ENCODE results near the gene OARD1.

The OARD1 gene

DNA sequence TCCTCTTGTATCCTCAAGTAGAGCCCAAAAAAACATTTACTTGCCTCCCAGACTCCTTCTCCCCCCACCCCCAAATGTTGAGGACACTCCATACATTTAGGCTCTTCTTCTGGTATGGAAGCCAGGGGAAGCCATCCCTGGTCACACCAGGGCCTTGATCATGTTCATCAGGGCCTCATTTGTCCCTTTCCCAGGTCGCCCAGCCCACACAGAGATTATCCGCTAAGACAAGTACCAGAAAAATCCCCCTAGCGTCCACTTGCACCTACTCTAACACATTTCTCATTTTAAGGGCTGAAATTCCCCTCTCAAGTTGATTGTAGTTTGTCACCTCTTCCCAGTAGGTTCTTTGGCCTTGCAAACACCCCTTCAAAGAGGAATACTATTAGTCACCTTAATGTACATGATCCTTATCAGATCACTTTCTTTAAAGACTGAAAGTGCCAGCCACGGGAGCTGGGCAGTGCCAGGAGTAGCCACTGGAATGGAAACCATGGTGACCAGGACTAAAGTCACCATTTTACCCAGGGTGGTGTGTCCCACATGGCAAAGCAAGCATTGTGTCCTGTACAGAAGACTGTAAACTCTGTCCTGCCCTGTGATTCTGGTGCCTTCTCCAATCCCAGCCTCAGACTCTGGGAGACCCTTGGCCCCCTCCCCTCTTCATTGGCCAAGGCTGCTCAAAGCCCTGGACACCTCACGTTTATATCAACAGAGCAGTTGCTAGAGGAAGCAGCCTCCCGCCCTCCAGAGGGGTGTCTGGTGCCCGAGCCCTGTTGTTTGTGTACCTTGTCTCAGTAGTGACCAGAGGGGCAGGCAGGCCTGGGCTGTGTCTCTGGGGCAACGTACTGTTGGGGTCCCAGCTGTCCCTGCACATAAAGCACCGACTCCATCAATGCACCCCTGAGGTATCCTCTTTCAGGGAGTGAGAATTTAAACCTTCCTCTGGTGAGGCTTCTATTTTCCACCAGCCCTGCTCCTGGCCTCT, 24.1 kb downstream of the OARD1 start:
- no peak for DNase-seq (ENCODE audit: low read depth)

DNA sequence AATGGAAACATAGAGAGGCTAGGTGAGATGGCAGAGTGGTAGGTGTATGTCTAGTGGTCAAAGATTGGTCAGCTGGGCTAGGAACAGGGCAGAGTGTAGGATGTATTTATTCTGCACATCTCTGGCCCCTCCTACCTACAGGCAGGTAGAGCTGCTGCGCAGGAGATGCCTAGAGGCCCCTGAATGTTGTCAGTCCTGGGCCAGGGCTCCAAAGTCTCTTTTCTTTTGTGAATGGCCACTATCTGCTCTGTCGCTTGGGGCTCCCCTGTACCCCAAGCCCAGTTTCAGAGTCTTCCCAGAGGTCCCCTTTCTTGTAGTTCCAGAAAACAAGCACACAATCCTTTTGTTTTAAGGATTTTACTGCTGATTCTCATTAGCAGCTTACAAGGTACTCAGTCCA, 24.9 kb downstream of the OARD1 start:
- DNase-seq (ENCODE audit: low read depth) = no peak

DNA sequence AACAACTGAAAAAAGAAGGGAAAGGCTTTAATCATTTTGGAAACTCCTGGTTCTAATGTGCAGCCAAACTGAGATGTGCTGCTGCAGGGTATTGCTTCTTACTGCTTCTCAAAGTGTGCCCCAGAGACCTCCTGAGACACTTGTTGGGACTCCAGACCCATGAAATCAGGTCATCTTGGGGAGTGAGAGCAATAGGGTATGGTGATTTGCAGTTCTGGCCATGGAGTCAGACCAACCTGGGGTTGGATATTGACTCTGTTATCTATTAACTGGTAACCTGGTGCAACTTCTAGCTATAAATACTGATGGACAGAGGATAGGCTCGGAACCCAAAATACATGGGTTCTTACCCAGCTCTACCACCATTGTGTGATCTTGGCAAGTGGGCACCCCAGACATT, 26.1 kb downstream of the OARD1 start:
- no peak for DNase-seq (ENCODE audit: low read depth)

DNA sequence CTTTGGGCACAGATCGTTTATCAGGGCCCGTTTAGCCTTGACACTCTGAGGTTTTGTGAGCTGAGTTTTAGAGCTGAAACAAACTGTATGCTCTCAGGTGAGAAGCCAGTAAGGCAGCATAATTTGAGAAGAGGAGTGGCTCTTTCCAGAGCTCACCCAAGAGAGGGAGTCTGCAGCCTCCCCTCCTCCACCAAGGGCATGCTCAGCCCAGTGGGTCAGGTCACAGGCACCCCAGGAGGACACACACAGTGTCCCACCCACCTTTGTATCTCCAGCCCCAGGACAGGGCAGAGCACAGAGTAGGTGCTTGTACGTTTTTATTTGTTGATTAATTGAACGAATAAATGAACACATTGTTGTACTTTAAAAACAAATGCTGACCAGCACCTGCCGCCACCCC, 26.5 kb downstream of the OARD1 start:
- no peak for DNase-seq (ENCODE audit: low read depth)

DNA sequence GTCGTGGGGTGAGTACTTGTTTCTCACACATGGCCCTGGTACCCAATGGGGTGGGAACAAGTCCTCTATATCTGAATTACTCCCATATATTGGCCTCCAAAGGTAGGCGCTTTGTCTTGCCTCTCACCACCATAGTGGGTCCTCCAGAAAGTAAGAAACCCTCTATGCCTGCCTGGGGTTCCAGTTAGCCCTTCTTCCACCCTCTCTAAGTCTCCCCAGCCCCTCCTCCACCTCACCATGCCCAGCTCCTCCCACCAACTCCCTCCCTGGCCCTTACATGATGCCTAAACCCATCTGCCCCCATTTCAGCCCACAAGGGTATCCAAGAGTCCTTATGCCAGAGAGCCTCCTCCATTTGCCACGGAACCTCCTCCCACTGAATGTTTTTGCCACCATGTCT, 29.0 kb downstream of the OARD1 start:
- no peak for DNase-seq (ENCODE audit: low read depth)

DNA sequence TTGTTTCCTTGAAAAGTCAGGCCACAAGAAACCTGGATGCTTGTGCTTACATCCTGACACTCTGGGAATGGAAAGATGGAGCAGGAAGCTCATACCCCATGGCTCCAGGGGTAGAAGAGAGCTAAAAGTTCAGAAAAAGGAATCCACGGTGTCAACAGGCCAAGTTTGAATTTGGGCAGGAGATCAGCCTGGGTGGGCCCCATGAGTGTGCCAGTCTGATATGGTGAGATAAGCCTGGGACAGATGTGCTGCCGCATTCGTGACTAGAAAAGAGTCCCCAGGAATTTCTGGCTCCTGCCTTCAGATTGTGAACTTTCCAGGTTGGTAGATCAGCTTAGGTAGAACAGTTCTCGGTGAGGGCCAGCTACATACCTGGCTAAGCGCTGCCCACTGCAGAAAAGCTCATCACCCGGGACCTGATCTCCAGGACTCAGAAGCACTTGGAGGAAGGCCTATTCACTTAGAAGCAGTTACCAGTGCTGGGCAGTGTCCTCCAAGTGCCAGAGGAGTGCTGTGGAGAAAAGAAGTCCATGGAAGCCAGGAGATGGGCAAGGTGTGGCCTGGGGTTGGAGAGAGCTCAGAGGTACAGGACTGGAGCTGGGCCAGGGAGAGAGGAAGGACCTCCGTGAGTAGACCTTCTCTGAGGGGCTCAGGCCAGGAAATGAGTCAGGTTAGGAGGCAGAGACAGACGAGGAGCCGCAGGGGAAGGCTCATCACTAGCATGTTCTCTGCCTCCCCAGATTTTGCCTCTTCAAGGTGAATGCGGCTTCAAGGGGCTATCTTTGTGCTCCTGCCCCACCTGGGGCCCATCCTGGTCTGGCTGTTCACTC, 29.7 kb downstream of the OARD1 start, which contains the start of gene TSPO2:
TSPO2 (plus strand) TSS at position 242 of the 830 bp plus-strand sequence; CDS start at position 761, 519 bp downstream.
- DNase-seq (ENCODE audit: low read depth) = no peak

DNA sequence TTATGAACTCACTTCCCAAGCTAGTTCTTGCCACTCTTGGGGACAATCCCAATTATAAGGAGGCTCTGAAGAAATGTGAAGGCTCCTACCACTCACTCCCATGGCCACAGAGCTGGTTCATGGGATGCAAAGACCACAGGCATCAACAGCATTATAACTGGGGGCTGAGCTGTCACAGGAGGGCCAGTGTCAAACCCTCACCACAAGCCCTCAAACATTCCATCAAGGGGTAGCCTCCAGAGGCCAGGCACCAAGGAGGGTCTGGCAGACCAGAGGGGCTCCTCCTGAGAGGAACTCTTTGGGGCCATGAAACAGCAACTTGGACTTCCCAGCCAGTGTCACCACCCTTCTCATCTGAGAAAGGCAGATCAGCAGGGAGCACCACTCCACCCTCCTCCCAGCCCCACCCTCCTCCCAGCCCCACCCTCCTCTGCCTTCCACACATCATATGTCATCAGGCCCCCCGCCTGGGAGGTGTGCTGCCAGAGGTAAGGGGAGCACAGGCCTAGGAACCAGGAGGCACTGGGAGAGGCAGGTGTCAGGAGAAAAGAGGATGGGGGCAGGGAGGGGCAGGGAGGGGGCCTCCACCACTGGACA, 31.1 kb downstream of the OARD1 start:
- no peak for DNase-seq (ENCODE audit: low read depth)

DNA sequence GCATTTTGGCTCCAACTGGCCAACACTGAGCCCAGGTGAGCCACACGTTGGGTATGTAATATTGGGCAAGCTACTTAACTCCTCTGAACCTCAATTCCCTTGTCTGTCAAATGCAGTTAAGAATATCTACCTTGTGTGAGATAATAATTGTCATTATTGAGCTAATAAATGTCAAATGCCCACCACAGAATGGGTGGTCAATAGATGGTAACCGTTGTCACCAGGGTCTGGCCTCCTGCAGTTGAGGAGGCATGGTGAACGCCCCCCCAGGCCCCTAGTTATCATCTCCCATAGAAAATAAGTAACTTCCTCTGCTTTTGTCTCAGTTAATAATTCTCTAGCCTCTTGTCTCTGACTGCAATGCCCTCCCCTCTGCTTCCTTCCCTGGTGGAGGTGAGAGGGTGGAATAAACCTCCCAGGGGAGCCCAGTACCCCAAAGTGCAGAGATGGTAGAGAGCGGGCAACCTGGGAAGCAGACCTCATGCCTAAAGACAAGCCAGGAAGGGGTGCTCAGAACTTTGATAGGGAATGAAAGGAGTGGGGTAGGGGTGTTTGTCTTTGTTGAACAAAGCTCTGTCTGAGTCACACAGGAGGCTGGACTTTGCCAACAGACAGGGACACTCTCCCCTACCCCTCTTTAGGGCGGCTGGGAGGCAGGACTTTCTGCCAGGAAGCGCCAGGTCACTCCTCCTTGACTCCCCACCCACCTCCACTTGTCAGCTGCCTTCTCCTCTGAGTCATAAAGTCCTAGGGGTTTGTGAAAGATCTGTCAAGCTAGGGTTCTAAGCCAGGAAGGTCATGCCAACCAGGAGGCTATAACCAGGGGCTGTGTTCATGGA, 31.8 kb downstream of the OARD1 start:
- DNase-seq (ENCODE audit: low read depth) = no peak

DNA sequence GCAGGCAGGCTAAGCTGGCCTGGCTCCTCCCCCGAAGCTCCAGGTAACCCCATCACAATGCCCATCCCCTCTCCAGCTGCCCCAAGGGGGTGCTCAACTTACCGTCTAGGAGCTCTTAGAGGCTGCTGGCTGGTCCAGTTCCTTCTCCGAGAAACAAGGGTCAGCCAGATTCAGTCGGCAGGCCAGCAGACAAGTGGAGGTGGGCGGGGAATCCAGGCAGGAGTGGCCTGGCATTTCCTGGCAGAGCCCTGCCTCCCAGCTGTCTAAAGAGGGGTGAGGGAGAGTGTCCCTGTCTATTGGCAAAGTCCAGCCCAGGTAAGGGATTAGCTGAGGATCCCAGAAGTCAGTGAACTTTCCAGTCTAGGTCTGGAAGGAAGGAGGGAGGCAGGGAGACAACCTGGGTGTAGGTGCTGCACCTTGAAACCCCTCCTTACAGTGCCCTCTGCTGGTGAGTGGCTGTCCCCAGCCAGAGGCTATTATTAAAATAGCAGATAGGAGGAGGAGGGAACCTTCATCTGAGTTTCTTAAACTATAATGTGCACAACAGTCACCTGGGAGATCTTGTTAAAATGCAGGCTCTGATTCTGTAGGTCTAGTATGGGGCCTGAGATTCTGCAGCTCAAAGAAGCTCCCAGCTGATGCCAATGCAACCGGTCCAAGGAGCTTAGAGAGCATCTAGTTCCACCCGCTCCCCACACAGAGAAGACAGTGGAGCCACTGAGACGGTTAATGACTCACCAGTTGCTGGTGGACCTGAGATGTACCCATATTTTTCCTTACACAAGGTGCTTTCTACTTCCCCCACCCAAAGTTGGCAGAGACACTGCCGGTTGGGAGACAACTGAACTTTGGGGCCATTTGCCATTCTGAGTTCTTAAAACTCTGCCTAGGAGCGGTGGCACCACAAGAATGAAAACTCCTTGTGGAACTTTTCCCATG, 32.8 kb downstream of the OARD1 start, which contains the start of gene UNC5CL:
UNC5CL (minus strand) TSS at position 162 of the 939 bp plus-strand sequence. CDS start 4,147 bp downstream, outside the sequence.
- DNase-seq (ENCODE audit: low read depth) = peak; percentile 28

DNA sequence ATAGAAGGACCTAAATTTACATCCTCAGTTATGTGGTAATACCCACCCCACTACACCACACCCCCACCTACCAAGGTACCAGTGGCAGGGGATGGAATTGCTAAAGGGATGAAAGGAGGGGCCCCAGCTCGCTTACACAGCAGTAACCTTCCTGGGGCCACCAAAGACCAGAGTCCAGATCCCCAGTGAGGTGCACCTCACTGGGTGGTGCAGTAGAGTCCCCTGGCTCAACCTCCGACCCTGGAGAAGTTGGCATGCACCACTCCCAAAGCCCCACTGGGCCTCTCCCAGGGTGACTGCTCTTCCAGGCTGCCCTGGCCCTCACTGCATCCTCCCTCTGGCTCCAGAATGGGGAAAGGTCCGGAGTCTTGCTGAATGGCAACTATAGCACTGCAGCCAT, 34.0 kb downstream of the OARD1 start:
- DNase-seq (ENCODE audit: low read depth) = no peak

DNA sequence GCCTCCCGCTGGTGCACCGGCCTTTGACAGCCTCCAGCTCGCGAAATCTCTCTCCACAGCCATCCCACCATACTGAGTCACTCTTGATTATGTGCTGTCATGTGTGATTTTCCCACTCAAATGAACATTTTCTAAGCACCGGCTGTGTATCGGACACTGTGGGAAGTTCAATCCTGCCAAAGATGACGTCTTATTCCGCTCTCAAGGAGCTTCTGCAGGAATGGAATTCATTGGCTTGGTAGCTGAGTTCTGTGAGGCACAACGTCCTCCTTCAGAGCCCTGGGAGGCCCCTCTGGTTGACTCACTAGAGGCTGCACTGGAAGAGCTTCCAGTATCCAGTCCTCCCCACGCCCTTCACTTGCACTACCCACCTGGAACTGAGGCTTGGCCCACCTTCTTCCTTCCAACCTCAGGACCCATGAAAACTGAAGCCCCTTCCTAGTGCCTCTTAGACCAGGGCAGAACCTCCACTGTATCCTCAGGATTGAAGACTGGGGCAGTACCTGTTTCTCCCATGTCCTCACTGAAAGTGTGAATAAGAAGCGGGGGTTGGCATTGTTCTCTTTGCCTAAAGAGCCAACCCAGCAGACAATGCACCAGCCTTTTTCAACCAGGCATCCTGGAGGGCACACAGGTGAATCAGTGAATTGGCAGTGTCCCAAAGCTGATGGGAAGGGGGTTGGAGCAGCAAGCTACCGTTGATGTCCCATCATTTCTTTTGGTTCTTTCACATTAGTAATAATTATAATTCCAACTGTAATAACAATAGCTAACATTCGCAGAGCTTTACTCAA, 34.9 kb downstream of the OARD1 start:
- no peak for DNase-seq (ENCODE audit: low read depth)

DNA sequence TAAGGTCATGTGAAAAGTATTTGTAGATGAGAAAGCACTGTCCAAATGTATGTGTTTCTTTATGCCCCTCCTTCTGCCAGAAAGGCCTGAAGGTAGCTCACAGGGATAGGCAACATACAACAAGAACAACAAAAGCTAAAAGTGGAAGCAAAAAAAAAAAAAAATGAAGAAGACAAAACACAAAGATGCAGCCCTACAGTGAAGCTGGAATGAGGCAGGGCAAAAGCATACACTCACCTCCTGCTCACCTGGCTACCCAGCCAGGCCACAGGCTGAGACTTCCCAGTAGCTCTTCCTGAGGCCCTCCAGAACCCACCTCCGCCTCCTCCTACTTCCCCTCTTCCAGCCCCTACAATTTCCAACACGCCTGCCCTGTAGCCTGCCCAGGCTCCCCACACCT, 35.6 kb downstream of the OARD1 start:
- no peak for DNase-seq (ENCODE audit: low read depth)

DNA sequence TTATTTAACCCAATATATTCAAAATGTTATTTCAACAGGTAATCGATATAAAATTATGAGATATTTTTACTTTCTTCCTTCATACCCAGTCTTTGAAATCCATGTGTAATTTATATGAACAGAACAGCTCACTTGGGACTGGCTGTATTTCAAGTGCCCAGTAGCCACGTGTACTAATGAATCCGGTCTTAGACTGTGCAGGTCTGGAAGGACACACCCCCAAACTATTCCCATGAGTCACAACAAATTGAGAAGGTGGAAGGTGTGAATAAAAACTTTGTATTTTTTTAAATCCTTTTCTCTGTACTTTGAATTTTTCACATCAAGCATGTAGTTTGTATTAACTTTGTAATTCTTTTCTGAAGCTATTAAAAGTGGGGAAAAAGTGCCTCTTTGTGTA, 36.0 kb downstream of the OARD1 start:
- no peak for DNase-seq (ENCODE audit: low read depth)

DNA sequence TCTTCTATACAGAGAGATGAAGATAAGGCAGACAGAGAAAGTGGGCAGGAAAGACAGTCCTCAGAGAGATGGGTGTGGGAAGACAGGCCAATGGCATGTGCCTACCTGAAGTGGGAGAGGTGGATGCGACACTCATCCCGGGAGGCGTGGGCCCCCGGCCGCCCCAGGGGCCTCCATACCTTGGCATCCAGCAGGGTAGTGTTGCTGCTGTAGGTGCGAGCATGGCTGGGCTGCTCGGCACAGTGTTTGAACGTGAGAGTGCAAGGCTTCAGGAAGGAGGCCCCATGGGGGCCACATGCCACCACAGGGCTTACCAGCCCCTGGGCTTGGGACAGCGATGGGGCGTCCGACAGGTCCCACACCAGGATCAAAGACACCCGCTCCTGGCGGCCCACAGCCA, 38.4 kb downstream of the OARD1 start:
- no peak for DNase-seq (ENCODE audit: low read depth)

DNA sequence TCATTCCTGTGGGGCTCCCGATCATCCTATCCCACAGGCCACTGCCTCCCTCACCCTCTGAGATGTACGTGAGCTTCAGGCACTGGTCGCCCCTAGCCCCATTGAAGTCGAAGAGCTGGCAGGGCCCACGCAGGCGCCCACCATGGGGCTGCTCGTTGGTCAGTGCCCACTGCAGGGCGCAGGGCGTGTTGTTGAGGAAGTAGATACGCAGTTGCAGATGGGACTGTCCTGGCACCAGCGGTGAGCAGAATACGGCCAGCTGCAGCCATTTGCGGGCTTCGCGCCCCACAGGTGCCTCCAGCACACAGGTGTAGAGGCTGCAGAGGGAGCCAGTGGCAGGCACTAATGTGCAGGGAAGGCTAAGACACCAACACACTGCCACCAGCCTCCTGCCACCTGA, 39.3 kb downstream of the OARD1 start:
- DNase-seq (ENCODE audit: low read depth) = no peak

DNA sequence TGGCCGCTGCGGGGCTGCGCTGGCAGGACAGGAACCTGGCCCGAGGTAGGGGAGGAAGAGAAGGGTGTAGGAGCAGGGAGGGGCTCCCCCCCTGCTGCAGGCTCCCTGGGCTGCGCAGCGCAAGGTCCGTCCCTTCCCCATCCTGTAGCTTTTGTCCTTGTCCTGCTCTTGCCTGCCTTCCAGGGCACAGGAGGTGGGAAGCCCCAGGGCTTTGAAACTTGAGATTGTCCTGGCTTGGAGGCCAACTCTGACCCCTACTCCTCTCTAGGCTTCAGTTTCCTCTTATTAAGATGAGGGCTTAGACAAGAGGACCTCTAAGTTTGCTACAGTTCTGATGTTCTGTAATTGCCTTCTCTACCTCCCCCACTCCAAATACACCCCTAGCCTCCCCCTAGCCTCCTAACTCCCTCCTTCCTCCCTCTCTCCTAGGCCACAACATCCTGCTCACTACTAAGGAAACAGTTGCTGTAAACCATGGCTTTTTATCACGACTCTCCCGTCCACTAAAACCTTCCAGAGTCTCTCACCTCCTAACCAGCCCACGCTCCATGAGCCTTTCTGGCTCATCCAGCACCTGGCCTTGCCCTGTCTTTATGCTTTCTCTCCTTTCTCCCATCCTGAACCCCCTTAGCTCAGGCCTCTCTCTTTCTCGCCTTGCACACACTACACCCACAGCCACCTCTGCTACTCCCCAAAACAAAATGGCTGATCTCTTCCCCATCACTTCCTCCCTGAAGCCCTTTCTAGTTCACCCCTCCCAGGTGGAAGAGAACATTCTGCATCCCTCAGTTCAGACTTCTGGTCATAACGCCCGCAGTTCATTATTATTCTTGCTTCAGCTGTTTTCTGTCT, 43.4 kb downstream of the OARD1 start:
- DNase-seq (ENCODE audit: low read depth) = no peak

DNA sequence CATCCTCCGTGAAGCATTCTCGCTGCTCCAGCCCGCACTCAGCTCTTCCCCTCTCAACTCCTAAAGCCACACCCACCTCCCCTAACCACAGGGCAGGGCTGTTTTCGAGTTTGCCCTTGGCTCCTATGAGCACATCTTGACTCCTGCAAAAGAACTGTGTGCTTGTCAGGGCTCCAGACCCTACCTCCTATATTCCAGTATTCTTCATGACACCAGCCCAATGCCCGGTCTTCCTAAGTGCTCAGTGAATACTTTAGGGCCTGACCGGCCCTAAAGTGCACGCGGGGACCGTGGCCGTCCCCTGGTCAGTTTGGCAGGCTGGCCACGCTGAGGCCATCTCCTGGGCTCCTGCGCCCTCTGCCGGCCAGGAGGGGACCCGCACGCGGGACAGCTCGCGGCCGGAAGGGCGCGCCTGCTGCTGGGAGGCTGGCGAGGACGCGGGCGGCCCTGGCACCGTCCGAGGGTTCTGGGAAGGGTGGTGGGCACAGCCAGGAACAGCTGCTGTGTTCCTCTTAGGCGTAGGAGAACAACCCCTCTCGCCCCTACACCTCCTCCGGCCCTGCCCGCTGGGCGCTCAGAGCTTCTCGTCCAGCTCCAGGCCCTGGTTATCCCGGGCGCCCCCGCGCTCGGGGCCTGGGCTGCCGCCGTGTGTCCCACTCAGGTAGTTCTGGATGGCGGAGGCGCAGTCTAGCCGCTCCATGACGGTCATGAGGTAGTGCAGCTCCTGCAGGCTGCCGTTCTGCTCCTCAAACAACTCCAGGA, 44.2 kb downstream of the OARD1 start:
- DNase-seq (ENCODE audit: low read depth) = peak; percentile 59

DNA sequence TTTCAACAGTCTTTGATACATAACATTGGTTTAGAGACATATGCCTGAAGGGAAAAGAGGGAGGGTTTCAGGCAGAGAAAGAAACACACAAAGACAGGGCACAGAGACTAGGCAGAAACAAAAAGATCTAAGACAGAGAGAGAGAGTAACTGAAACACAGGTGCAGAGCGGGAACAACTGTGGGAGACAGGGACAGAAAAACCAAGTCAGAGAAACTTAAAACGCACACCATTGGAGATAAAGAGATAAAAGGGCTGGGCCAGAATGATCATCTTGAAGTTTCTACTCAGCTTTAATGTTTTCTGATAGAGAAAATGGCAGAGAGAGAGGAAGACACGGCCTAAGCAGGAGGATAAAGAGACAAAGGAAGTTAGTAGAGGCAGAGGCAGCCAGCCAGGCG, 44.9 kb downstream of the OARD1 start:
- no peak for DNase-seq (ENCODE audit: low read depth)
